ENCODE measurements around the gene YBEY. TPM values are rescaled to one million over a fixed set of nuclear protein-coding genes. Genes with fewer than 3 reads are reported as not detected.

Gene YBEY
- total RNA-seq, 3 donors from 2014 or later: 10.5 to 20.8 (median 17.1) TPM

DNA sequence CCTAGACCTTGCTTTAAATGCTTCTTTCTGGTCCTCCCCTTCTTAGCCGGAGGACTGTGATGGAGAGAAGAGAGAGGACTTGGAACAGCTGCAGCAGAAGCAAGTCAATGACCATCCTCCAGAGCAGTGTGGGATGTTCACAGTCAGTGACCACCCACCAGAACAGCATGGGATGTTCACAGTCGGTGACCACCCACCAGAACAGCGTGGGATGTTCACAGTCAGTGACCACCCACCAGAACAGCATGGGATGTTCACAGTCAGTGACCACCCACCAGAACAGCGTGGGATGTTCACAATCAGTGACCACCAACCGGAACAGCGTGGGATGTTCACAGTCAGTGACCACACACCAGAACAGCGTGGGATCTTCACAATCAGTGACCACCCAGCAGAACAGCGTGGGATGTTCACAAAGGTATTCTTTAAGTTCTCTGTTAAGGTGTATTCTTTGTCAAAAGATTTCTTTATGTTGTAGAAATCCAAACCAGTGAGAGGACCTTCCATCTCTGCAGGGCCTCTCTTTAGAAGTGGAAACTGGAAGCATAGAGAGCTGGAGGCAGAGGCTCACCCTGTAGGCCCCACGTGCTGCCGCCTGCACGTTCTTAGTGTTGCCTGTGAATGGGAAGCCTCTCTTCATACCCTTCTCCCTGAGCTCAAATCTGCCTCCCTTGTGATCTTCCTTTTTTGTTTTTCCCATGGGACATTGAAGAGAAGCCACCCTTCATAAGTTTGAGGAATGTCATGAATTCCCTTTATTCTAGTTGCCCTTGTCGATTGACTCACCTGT is 48.4 kb downstream of the YBEY start:
- no peak overlapping the region for H3K4me3 ChIP-seq
- intact Hi-C loops (cut with DNase I, micrococcal nuclease): no loop called here

GRCh38 chr21:46336603-46337002 is 50.5 kb downstream of the YBEY start:
- Histone ChIP-seq H3K4me3 (no peak overlapping the region), H3K36me3 (ENCODE audit: low read depth) (no peaks in the 10 kb centered on the region), H3K9me3 (no peaks in the 10 kb centered on the region), H3K4me1 (ENCODE audit: low read depth) (no peaks in the 10 kb centered on the region)
- no peak for TF ChIP-seq CTCF (IDR thresholded peaks at IDR 0.05)
- intact Hi-C loops (cut with DNase I, micrococcal nuclease): no loop called here
- DNase-seq: no peak
- ATAC-seq: no peak

More for the DNA sequence above, 48.4 kb downstream of the YBEY start:
- DNase-seq (no peak), ATAC-seq (no peak)
- H3K4me1 ChIP-seq (ENCODE audit: low read depth): no peaks in the 10 kb centered on the region
- no peaks in the 10 kb centered on the region for H3K9me3 ChIP-seq
- no peak for TF ChIP-seq CTCF (IDR thresholded peaks at IDR 0.05)
- no peaks in the 10 kb centered on the region for H3K36me3 ChIP-seq (ENCODE audit: low read depth)

DNA sequence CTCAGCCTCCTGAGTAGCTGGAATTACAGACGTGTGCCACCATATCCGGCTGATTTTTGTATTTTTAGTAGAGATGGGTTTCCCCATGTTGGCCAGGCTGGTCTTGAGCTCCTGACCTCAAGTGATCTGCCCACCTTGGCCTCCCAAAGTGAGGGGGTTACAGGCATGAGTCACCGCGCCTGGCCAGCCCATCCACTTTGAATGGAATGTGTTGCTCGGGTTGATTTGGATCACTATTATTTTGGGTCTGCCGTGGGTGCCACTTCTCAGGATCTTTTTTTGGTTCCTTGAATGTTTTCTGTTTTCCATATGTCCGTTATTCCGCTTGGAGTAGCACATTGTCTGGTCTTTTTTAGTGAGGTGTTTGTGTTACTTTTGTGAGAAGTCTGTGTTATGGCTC is 54.9 kb downstream of the YBEY start:
- Histone ChIP-seq H3K4me1 (ENCODE audit: low read depth) (no peaks in the 10 kb centered on the region), H3K9me3 (no peaks in the 10 kb centered on the region), H3K36me3 (ENCODE audit: low read depth) (no peaks in the 10 kb centered on the region), H3K4me3 (no peak overlapping the region)
- no peak for TF ChIP-seq CTCF (IDR thresholded peaks at IDR 0.05)
- intact Hi-C loops (cut with DNase I, micrococcal nuclease): no loop called here
- DNase-seq: no peak
- ATAC-seq: no peak

DNA sequence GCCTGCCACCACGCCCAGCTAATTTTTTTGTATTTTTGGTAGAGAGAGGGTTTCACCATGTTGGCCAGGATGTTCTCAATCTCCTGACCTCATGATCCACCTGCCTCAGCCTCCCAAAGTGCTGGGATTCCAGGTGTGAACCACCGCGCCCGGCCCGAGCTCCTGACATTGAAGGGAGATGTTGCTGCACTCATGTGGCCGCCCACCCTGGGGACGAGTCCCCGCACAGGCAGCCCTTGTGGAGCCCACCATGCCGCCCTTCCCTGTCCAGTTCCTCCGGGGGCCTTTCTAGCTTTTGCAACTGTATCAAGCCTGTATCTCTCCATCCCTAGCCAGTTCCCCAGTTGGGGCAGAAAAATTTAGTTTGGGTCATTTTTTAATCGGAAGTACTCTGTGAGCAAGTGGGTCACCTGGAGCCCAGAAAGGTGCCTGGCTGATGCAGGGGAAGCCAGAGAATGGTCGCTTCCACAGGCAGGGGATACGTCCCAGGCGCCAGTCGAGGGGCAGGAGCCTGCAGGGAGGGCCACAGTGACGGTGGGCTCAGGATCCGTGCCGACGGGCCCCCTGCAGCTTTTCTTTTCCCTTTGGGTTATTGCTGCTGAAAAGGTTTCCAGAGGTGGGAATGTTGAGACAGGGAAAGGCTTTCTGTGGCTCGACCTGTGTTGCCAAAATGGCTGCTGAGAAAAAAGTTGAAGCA is 58.2 kb downstream of the YBEY start:
- intact Hi-C loops (cut with DNase I, micrococcal nuclease): no loop called here
- TF ChIP-seq CTCF (IDR thresholded peaks at IDR 0.05): no peak
- H3K36me3 ChIP-seq (ENCODE audit: low read depth): no peaks in the 10 kb centered on the region

GRCh38 chr21:46345861-46346260 is 59.7 kb downstream of the YBEY start:
- no peak for ATAC-seq
- Histone ChIP-seq H3K4me3 (no peak overlapping the region), H3K36me3 (ENCODE audit: low read depth) (no peaks in the 10 kb centered on the region), H3K4me1 (ENCODE audit: low read depth) (no peaks in the 10 kb centered on the region), H3K9me3 (no peaks in the 10 kb centered on the region)
- intact Hi-C loops (cut with DNase I, micrococcal nuclease): no loop called here
- no peak for TF ChIP-seq CTCF (IDR thresholded peaks at IDR 0.05)
- DNase-seq: no peak

More for the DNA sequence above, 58.2 kb downstream of the YBEY start:
- ATAC-seq (no peak), DNase-seq (no peak)
- Histone ChIP-seq H3K9me3 (no peaks in the 10 kb centered on the region), H3K4me3 (no peak overlapping the region), H3K4me1 (ENCODE audit: low read depth) (no peaks in the 10 kb centered on the region)

Measured in mucosa of descending colon (tissue), 3 donors.